HepG2 (cell line): ENCODE measurements around the gene SHROOM1. TPM values are rescaled to one million over a fixed set of nuclear protein-coding genes. Genes with fewer than 3 reads are reported as not detected.
A peak's percentile ranks its signal among the peaks of the same experiment; 100 is the strongest.

ENCODE experiments used
- ARID2 ChIP-seq: sonication (generic); formaldehyde crosslinking; IDR thresholded peaks from 2 replicates; pipeline ENCODE4 v1.8.1; 2022; ENCODE audit warnings: mild to moderate bottlenecking, missing genetic modification reagents, borderline replicate concordance
- ASH2L ChIP-seq: fragments of 300-600, 200-600 bp; sonication (generic); IDR thresholded peaks from 2 replicates; pipeline ENCODE4 v1.7.0; 2017; ENCODE audit warnings: low read depth, mild to moderate bottlenecking, moderate library complexity, mixed read lengths, low read length; ENCODE audit not compliant: insufficient read length
- HCFC1 ChIP-seq: fragments of 150-350 bp; IDR thresholded peaks from 2 replicates; pipeline ENCODE4 v1.6.1; 2014; ENCODE audit warnings: low read depth, low read length
- MEIS1 ChIP-seq: sonication (generic); formaldehyde crosslinking; IDR thresholded peaks from 2 replicates; pipeline ENCODE4 v1.9.0; 2021; ENCODE audit warnings: mild to moderate bottlenecking, missing genetic modification reagents, moderate library complexity, borderline replicate concordance
- SRSF9 ChIP-seq: fragments of 200-400 bp; formaldehyde crosslinking; IDR thresholded peaks from 2 replicates; pipeline ENCODE4 v1.6.1; 2018; ENCODE audit warnings: borderline replicate concordance, mild to moderate bottlenecking, low read depth, low read length; ENCODE audit not compliant: insufficient read depth, poor library complexity, severe bottlenecking
- ZFX ChIP-seq: sonication (generic); formaldehyde crosslinking; IDR thresholded peaks from 2 replicates; pipeline ENCODE4 v1.4.0; 2020; ENCODE audit warnings: mild to moderate bottlenecking, low read depth, missing genetic modification reagents, moderate library complexity
- ZNF468 ChIP-seq: sonication (generic); formaldehyde crosslinking; IDR thresholded peaks from 2 replicates; pipeline ENCODE4 v1.8.0; 2022; ENCODE audit warnings: mild to moderate bottlenecking, moderate library complexity, missing genetic modification reagents
- ZNF556 ChIP-seq: sonication (generic); formaldehyde crosslinking; IDR thresholded peaks from 2 replicates; pipeline ENCODE4 v1.4.0; 2020; ENCODE audit warnings: mild to moderate bottlenecking, missing genetic modification reagents, borderline replicate concordance
- ZNF564 ChIP-seq: sonication (generic); formaldehyde crosslinking; IDR thresholded peaks from 2 replicates; pipeline ENCODE4 v1.8.1; 2023; ENCODE audit warnings: mild to moderate bottlenecking, missing genetic modification reagents
- polyA plus RNA-seq, 8 experiments: library from polyadenylated mRNA; depleted of rRNA in 3 of 8; stranded (reverse) in 7 of 8; unstranded in 1 of 8; fragments of >200 nt; fragmentation: Illumina TruSeq in 4 of 8; extraction: Trizol in 4 of 8; gene quantifications; 2 replicates each; pipeline versions ENCODE4 v1.2.1 to v1.2.3, GENCODE V29; 2011 to 2016; ENCODE audit warnings: low read depth in 4 of 8, missing spikeins in 1 of 8, mixed read lengths in 1 of 8; ENCODE audit not compliant: insufficient read depth in 1 of 8
- total RNA-seq, 5 experiments: library from RNA; depleted of rRNA; stranded (reverse); fragments of >200 nt; fragmentation: Illumina TruSeq; extraction: Trizol; gene quantifications; 2 replicates each; pipeline ENCODE4 v1.2.3, GENCODE V29; 2016; ENCODE audit warnings: low read depth in 1 of 5
- TF ChIP-seq, protein P1 (sequence below): sonication (generic); formaldehyde crosslinking; IDR thresholded peaks from 2 replicates; pipeline ENCODE4 v1.5.0; 2020; ENCODE audit warnings: mild to moderate bottlenecking, missing genetic modification reagents, borderline replicate concordance
- TF ChIP-seq, protein P2 (sequence below): sonication (generic); formaldehyde crosslinking; IDR thresholded peaks from 2 replicates; pipeline ENCODE4 v1.5.0; 2020; ENCODE audit warnings: mild to moderate bottlenecking, missing genetic modification reagents
- TF ChIP-seq, protein P3 (sequence below): sonication (generic); formaldehyde crosslinking; IDR thresholded peaks from 2 replicates; pipeline ENCODE4 v1.4.0; 2020; ENCODE audit warnings: mild to moderate bottlenecking, missing genetic modification reagents
- TF ChIP-seq, protein P4 (sequence below): sonication (generic); formaldehyde crosslinking; IDR thresholded peaks from 2 replicates; pipeline ENCODE4 v1.4.0; 2020; ENCODE audit warnings: low read depth, missing genetic modification reagents
- TF ChIP-seq, protein P5 (sequence below): sonication (generic); formaldehyde crosslinking; IDR thresholded peaks from 2 replicates; pipeline ENCODE4 v1.5.1; 2020; ENCODE audit warnings: missing genetic modification reagents, mild to moderate bottlenecking, borderline replicate concordance

The SHROOM1 gene
- total and polyA plus RNA-seq, 2 of the 13 experiments (the other 11 are each of a cell fraction or from before 2014, with no cell fraction given) = 18.2 to 25.7 TPM

DNA sequence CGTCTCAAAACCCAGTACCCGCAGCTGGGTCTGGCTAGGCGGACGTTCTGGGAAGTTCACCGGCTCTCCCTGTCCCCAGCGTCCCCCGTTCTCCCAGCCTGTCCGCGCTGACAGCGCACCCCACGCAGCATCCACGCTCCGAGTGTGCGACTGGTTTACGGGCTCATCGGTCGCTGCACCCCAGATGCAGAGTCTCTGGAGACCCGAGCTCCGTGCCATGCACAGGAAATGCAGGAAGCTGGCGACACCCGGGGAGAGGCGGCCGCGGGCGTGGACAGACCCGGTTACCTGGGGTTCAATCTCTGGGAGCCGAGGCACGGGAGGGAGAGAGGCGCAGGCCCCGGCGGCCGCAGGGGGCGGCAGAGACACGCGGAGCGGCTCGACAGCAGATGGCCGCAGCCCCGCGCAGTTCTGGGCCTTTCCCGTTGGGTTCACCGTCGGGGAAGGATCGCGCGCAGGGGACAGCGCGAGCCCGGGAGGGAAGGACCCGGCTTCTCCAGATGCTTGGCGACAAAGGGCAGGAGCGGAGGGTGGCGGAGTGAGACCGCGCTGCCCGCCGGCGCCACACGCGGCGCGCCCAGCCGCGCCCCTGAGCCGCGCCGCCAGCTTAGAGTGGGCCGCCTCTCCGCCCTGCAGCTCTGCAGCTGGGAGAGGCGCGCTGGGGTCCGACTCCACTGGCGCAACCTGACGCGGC lies 558 bp downstream of the SHROOM1 start (continued):
- TF ChIP-seq, protein P1, sequence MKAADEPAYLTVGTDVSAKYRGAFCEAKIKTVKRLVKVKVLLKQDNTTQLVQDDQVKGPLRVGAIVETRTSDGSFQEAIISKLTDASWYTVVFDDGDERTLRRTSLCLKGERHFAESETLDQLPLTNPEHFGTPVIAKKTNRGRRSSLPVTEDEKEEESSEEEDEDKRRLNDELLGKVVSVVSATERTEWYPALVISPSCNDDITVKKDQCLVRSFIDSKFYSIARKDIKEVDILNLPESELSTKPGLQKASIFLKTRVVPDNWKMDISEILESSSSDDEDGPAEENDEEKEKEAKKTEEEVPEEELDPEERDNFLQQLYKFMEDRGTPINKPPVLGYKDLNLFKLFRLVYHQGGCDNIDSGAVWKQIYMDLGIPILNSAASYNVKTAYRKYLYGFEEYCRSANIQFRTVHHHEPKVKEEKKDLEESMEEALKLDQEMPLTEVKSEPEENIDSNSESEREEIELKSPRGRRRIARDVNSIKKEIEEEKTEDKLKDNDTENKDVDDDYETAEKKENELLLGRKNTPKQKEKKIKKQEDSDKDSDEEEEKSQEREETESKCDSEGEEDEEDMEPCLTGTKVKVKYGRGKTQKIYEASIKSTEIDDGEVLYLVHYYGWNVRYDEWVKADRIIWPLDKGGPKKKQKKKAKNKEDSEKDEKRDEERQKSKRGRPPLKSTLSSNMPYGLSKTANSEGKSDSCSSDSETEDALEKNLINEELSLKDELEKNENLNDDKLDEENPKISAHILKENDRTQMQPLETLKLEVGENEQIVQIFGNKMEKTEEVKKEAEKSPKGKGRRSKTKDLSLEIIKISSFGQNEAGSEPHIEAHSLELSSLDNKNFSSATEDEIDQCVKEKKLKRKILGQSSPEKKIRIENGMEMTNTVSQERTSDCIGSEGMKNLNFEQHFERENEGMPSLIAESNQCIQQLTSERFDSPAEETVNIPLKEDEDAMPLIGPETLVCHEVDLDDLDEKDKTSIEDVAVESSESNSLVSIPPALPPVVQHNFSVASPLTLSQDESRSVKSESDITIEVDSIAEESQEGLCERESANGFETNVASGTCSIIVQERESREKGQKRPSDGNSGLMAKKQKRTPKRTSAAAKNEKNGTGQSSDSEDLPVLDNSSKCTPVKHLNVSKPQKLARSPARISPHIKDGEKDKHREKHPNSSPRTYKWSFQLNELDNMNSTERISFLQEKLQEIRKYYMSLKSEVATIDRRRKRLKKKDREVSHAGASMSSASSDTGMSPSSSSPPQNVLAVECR (CRISPR knock-in tag) = peak; percentile 75; the same call in 1 of the 2 replicates
- TF ChIP-seq MEIS1 (CRISPR knock-in tag) (no peak), ZNF468 (CRISPR knock-in tag) (0 out of 2 replicates have a peak, but pooled peaks have one; percentile 28), ASH2L (peak; percentile 53), SRSF9 (no peak), ZNF556 (CRISPR knock-in tag) (0 out of 2 replicates have a peak, but pooled peaks have one; percentile 34), ZNF564 (CRISPR knock-in tag) (no peak; the same call in none of the 2 replicates), ARID2 (CRISPR knock-in tag) (peak; percentile 48; the same call in 1 of the 2 replicates), HCFC1 (no peak), ZFX (CRISPR knock-in tag) (peak; percentile 83; the same call in 1 of the 2 replicates)
- TF ChIP-seq, protein P2, sequence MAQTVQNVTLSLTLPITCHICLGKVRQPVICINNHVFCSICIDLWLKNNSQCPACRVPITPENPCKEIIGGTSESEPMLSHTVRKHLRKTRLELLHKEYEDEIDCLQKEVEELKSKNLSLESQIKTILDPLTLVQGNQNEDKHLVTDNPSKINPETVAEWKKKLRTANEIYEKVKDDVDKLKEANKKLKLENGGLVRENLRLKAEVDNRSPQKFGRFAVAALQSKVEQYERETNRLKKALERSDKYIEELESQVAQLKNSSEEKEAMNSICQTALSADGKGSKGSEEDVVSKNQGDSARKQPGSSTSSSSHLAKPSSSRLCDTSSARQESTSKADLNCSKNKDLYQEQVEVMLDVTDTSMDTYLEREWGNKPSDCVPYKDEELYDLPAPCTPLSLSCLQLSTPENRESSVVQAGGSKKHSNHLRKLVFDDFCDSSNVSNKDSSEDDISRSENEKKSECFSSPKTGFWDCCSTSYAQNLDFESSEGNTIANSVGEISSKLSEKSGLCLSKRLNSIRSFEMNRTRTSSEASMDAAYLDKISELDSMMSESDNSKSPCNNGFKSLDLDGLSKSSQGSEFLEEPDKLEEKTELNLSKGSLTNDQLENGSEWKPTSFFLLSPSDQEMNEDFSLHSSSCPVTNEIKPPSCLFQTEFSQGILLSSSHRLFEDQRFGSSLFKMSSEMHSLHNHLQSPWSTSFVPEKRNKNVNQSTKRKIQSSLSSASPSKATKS (CRISPR knock-in tag) = no peak
- TF ChIP-seq, protein P3, sequence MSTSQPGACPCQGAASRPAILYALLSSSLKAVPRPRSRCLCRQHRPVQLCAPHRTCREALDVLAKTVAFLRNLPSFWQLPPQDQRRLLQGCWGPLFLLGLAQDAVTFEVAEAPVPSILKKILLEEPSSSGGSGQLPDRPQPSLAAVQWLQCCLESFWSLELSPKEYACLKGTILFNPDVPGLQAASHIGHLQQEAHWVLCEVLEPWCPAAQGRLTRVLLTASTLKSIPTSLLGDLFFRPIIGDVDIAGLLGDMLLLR (CRISPR knock-in tag) = peak; percentile 57; the same call in 1 of the 2 replicates
- TF ChIP-seq, protein P4, sequence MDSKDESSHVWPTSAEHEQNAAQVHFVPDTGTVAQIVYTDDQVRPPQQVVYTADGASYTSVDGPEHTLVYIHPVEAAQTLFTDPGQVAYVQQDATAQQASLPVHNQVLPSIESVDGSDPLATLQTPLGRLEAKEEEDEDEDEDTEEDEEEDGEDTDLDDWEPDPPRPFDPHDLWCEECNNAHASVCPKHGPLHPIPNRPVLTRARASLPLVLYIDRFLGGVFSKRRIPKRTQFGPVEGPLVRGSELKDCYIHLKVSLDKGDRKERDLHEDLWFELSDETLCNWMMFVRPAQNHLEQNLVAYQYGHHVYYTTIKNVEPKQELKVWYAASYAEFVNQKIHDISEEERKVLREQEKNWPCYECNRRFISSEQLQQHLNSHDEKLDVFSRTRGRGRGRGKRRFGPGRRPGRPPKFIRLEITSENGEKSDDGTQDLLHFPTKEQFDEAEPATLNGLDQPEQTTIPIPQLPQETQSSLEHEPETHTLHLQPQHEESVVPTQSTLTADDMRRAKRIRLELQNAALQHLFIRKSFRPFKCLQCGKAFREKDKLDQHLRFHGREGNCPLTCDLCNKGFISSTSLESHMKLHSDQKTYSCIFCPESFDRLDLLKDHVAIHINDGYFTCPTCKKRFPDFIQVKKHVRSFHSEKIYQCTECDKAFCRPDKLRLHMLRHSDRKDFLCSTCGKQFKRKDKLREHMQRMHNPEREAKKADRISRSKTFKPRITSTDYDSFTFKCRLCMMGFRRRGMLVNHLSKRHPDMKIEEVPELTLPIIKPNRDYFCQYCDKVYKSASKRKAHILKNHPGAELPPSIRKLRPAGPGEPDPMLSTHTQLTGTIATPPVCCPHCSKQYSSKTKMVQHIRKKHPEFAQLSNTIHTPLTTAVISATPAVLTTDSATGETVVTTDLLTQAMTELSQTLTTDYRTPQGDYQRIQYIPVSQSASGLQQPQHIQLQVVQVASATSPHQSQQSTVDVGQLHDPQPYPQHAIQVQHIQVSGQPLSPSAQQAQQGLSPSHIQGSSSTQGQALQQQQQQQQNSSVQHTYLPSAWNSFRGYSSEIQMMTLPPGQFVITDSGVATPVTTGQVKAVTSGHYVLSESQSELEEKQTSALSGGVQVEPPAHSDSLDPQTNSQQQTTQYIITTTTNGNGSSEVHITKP = peak; percentile 88
- TF ChIP-seq, protein P5, sequence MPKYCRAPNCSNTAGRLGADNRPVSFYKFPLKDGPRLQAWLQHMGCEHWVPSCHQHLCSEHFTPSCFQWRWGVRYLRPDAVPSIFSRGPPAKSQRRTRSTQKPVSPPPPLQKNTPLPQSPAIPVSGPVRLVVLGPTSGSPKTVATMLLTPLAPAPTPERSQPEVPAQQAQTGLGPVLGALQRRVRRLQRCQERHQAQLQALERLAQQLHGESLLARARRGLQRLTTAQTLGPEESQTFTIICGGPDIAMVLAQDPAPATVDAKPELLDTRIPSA = peak; percentile 0; the same call in 1 of the 2 replicates
